Karpas-422 (cell line): ENCODE measurements around the gene TBC1D12. TPM values are rescaled to one million over a fixed set of nuclear protein-coding genes. Genes with fewer than 3 reads are reported as not detected.
"Not testable (repeated sequence)": the region's sequence is repeated elsewhere in the genome, so short reads cannot be mapped to it uniquely, and the experiment has no call there.

Experiments
- DNase-seq: peaks from one replicate; pipeline ENCODE4 v3.0.0-alpha.2; 2015
- H2AFZ ChIP-seq: fragments of 200-600 bp; sonication (generic); 2 replicates; pipeline ENCODE4 v1.6.1; 2014; ENCODE audit warnings: antibody characterized with exemption, low read length, mixed read lengths
- H3K27ac ChIP-seq: fragments of 200-600 bp; sonication (generic); 2 replicates; pipeline ENCODE4 v1.5.1; 2014; ENCODE audit warnings: mild to moderate bottlenecking, low read length, moderate library complexity
- H3K27me3 ChIP-seq: fragments of 200-600 bp; sonication (generic); 2 replicates; pipeline ENCODE4 v1.6.1; 2014; ENCODE audit warnings: low read length, mixed read lengths
- H3K36me3 ChIP-seq: fragments of 200-600 bp; sonication (generic); 2 replicates; pipeline ENCODE4 v1.6.1; 2014; ENCODE audit warnings: low read length, mixed read lengths; ENCODE audit not compliant: insufficient read depth
- H3K4me1 ChIP-seq: fragments of 200-600 bp; sonication (generic); 2 replicates; pipeline ENCODE4 v1.6.1; 2014; ENCODE audit warnings: mild to moderate bottlenecking, low read length, mixed read lengths
- H3K4me2 ChIP-seq: fragments of 200-600 bp; sonication (generic); 2 replicates; pipeline ENCODE4 v1.6.1; 2014; ENCODE audit warnings: low read length, low read depth, mild to moderate bottlenecking; ENCODE audit not compliant: poor library complexity, severe bottlenecking
- H3K4me3 ChIP-seq: fragments of 200-600 bp; sonication (generic); 2 replicates; pipeline ENCODE4 v1.5.1; 2014; ENCODE audit warnings: mild to moderate bottlenecking, antibody characterized with exemption, low read length, mixed read lengths
- H3K79me2 ChIP-seq: fragments of 200-600 bp; sonication (generic); 2 replicates; pipeline ENCODE4 v1.6.1; 2014; ENCODE audit warnings: mild to moderate bottlenecking, low read length, mixed read lengths
- H3K9ac ChIP-seq: fragments of 200-600 bp; sonication (generic); 2 replicates; pipeline ENCODE4 v1.6.0; 2014; ENCODE audit warnings: low read length
- H3K9me2 ChIP-seq: fragments of 200-600 bp; sonication (generic), shearing (Covaris generic); replicated peaks from 2 replicates; pipeline ENCODE4 v1.6.0; 2014; ENCODE audit warnings: mild to moderate bottlenecking, low read length, moderate library complexity; ENCODE audit not compliant: insufficient read depth
- H3K9me3 ChIP-seq: fragments of 300-700, 200-600 bp; sonication (generic); 2 replicates; pipeline ENCODE4 v1.6.1; 2014; ENCODE audit warnings: low read length, mixed read lengths
- H4K20me1 ChIP-seq: fragments of 200-600 bp; sonication (generic); 2 replicates; pipeline ENCODE4 v1.6.1; 2014; ENCODE audit warnings: mild to moderate bottlenecking, antibody characterized with exemption, low read length, low read depth; ENCODE audit not compliant: insufficient read depth
- total RNA-seq: library from RNA; depleted of rRNA; stranded (reverse); fragments of >200 nt; shearing (Covaris generic); gene quantifications from 2 replicates; pipeline ENCODE4 v1.2.3, GENCODE V29; 2014; ENCODE audit warnings: low replicate concordance

TBC1D12 gene
- total RNA-seq, 1 experiment from 2014 or later, result not detected

GRCh38 chr10:94542282-94542681, 139.9 kb downstream of the TBC1D12 start:
- not testable (repeated sequence) for H3K36me3 ChIP-seq, H4K20me1 ChIP-seq, H3K27me3 ChIP-seq, DNase-seq, H3K4me3 ChIP-seq, H3K4me1 ChIP-seq, H3K27ac ChIP-seq, H3K9ac ChIP-seq, H2AFZ ChIP-seq, H3K9me3 ChIP-seq, H3K4me2 ChIP-seq, H3K9me2 ChIP-seq
- H3K79me2 ChIP-seq, result peaks cover 17% of the 10 kb centered on the region

- H4K20me1 ChIP-seq, result no peaks in the 10 kb centered on the region
- no peaks in the 10 kb centered on the region for H3K9me3 ChIP-seq
- peaks cover 10% of the 10 kb centered on the region; the same call in 1 of the 2 replicates for H3K36me3 ChIP-seq
- H3K4me2 ChIP-seq, result peak within 1 kb of the TSS; percentile 86
- H2AFZ ChIP-seq, result peak within 1 kb of the TSS; percentile 60; the same call in 1 of the 2 replicates
- no peaks in the 10 kb centered on the region for H3K9me2 ChIP-seq
- peaks cover 11% of the 10 kb centered on the region for H3K4me1 ChIP-seq
- peaks cover 39% of the 10 kb centered on the region for H3K79me2 ChIP-seq
- peak within 1 kb of the TSS; percentile 91 for H3K9ac ChIP-seq
- peak within 1 kb of the TSS; percentile 87 for H3K4me3 ChIP-seq
- H3K27ac ChIP-seq, result peak within 1 kb of the TSS; percentile 66
- no peaks in the 10 kb centered on the region for H3K27me3 ChIP-seq
- DNase-seq, result peak; percentile 90
Measured at GRCh38 chr10:94545391-94546048, 143.2 kb downstream of the TBC1D12 start, which contains the start of gene HELLS. Gene HELLS (plus strand): TSS chr10:94545788. CDS start chr10:94545922, 134 bp downstream.

GRCh38 chr10:94546049-94546900, 143.9 kb downstream of the TBC1D12 start:
- peak overlapping the region; percentile 85 for H3K4me2 ChIP-seq
- DNase-seq, result peak; percentile 62
- H3K4me3 ChIP-seq, result peak overlapping the region; percentile 87
- H3K27me3 ChIP-seq, result no peaks in the 10 kb centered on the region
- H3K27ac ChIP-seq, result peak overlapping the region; percentile 66
- H3K9me2 ChIP-seq, result no peaks in the 10 kb centered on the region
- H4K20me1 ChIP-seq, result no peaks in the 10 kb centered on the region
- H3K4me1 ChIP-seq, result peaks cover 11% of the 10 kb centered on the region
- H3K9me3 ChIP-seq, result no peaks in the 10 kb centered on the region
- H3K36me3 ChIP-seq, result peaks cover 10% of the 10 kb centered on the region; the same call in 1 of the 2 replicates
- peak overlapping the region; percentile 30; the same call in 1 of the 2 replicates for H2AFZ ChIP-seq
- H3K79me2 ChIP-seq, result peaks cover 44% of the 10 kb centered on the region
- H3K9ac ChIP-seq, result peak overlapping the region; percentile 91

- Histone ChIP-seq H3K79me2 (peaks cover 44% of the 10 kb centered on the region), H3K9me3 (no peaks in the 10 kb centered on the region), H3K4me1 (peaks cover 11% of the 10 kb centered on the region), H3K9me2 (no peaks in the 10 kb centered on the region), H3K4me2 (peak overlapping the region; percentile 85), H3K36me3 (peaks cover 10% of the 10 kb centered on the region; the same call in 1 of the 2 replicates), H4K20me1 (no peaks in the 10 kb centered on the region), H3K27ac (peak overlapping the region; percentile 66), H3K9ac (peak overlapping the region; percentile 91), H2AFZ (no peak overlapping the region), H3K27me3 (no peaks in the 10 kb centered on the region), H3K4me3 (peak overlapping the region; percentile 87)
- no peak for DNase-seq
Measured at GRCh38 chr10:94546901-94547185, 144.5 kb downstream of the TBC1D12 start.

GRCh38 chr10:94549221-94549620, 146.9 kb downstream of the TBC1D12 start:
- H3K9me3 ChIP-seq, result no peaks in the 10 kb centered on the region
- no peak overlapping the region for H3K9ac ChIP-seq
- no peaks in the 10 kb centered on the region for H3K27me3 ChIP-seq
- peaks cover 11% of the 10 kb centered on the region for H3K4me1 ChIP-seq
- DNase-seq, result no peak
- H4K20me1 ChIP-seq, result no peaks in the 10 kb centered on the region
- H3K9me2 ChIP-seq, result no peaks in the 10 kb centered on the region
- H3K36me3 ChIP-seq, result peaks cover 10% of the 10 kb centered on the region; the same call in 1 of the 2 replicates
- H3K79me2 ChIP-seq, result peaks cover 54% of the 10 kb centered on the region
- no peak overlapping the region for H3K27ac ChIP-seq
- no peak overlapping the region for H3K4me3 ChIP-seq
- no peak overlapping the region for H2AFZ ChIP-seq
- H3K4me2 ChIP-seq, result no peak overlapping the region

GRCh38 chr10:94567714-94568307, 165.5 kb downstream of the TBC1D12 start:
- H3K9me2 ChIP-seq, H3K4me1 ChIP-seq, H4K20me1 ChIP-seq, H3K27me3 ChIP-seq, H2AFZ ChIP-seq, H3K9ac ChIP-seq, H3K27ac ChIP-seq, H3K79me2 ChIP-seq, H3K36me3 ChIP-seq, DNase-seq, H3K4me3 ChIP-seq, H3K4me2 ChIP-seq, H3K9me3 ChIP-seq: not testable (repeated sequence)

GRCh38 chr10:94571081-94571480, 168.7 kb downstream of the TBC1D12 start:
- H3K9me3 ChIP-seq, result no peaks in the 10 kb centered on the region
- no peak overlapping the region for H3K9ac ChIP-seq
- H3K9me2 ChIP-seq, result no peaks in the 10 kb centered on the region
- H3K36me3 ChIP-seq, result peaks cover 2% of the 10 kb centered on the region; the same call in 1 of the 2 replicates
- no peak overlapping the region for H3K4me2 ChIP-seq
- H2AFZ ChIP-seq, result no peak overlapping the region
- no peaks in the 10 kb centered on the region for H3K27me3 ChIP-seq
- 0 out of 2 replicates have a peak, but pooled peaks cover 6% of the 10 kb centered on the region for H3K79me2 ChIP-seq
- no peaks in the 10 kb centered on the region for H4K20me1 ChIP-seq
- no peak overlapping the region for H3K27ac ChIP-seq
- no peak overlapping the region for H3K4me3 ChIP-seq
- no peaks in the 10 kb centered on the region for H3K4me1 ChIP-seq
- no peak for DNase-seq

- Histone ChIP-seq H3K9ac (no peak overlapping the region), H3K27ac (no peak overlapping the region), H3K4me2 (no peak overlapping the region), H3K79me2 (0 out of 2 replicates have a peak, but pooled peaks cover 6% of the 10 kb centered on the region), H3K9me2 (no peaks in the 10 kb centered on the region), H4K20me1 (no peaks in the 10 kb centered on the region), H3K27me3 (no peaks in the 10 kb centered on the region), H3K36me3 (peaks cover 2% of the 10 kb centered on the region; the same call in 1 of the 2 replicates), H3K9me3 (no peaks in the 10 kb centered on the region), H3K4me1 (no peaks in the 10 kb centered on the region), H3K4me3 (no peak overlapping the region), H2AFZ (no peak overlapping the region)
- no peak for DNase-seq
Measured at GRCh38 chr10:94571528-94571927, 169.2 kb downstream of the TBC1D12 start.
